HFF-Myc (cell line): ENCODE results near the gene SDK2.

Source experiments
- DNase-seq: peaks from one replicate; pipeline ENCODE4 v3.0.0-alpha.2; 2011; ENCODE audit warnings: low read depth; ENCODE audit errors: extremely low read depth
- H3K4me3 ChIP-seq: replicated peaks from 2 replicates; pipeline ENCODE4 v1.5.1; 2011; ENCODE audit warnings: low read depth, mild to moderate bottlenecking, control low read depth, low read length
- TF ChIP-seq, protein P1 (sequence below): IDR thresholded peaks from 2 replicates; pipeline ENCODE4 v1.5.1; 2012; ENCODE audit warnings: mild to moderate bottlenecking, low read depth, low read length, control low read depth; ENCODE audit errors: missing control alignments

The SDK2 gene

DNA sequence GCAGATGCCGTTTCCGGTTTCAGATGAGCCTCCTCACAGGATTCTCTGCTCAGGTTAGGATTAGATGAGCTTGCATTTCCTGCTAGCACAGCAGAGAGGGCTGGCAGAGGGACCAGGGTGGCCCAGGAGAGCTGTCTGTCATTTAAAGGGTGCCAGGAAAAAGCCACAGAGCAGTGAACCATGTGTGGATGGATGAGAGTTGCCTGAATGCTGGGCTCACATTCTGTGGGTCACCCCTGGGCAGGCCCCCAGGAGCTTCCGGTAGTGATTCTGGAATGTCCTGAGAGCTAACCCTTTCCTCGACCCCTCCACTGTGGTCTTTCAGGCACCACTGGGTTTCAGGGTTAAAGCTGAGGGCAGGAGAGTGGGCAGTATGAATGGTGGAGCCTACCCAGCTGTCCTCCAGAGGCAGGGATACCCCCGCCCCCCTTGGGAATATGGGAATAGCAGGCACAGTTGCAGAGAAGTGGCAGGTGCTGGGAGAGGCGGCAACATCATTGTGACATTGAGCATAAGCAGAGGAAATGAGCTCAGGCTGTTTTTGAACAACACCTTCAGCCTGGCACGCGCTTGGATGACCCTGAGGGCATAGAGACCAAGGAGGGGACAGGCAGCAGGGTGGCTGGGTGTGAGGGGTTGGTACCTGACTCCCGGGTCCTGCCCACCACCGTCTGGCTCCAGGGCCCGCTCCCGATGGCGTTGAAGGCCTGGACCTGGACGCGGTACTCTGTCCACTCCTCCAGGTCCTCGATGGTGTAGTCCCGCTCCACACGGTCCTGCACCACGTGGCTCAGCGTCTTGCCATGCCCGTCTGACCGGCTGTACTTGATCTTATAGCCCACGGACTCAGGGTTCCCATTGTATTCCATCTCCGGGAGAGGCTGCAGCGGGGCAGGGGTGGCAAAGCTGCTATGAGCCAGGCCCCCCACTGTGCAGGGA, 249.5 kb downstream of the SDK2 start:
- DNase-seq = no peak
- TF ChIP-seq, protein P1, sequence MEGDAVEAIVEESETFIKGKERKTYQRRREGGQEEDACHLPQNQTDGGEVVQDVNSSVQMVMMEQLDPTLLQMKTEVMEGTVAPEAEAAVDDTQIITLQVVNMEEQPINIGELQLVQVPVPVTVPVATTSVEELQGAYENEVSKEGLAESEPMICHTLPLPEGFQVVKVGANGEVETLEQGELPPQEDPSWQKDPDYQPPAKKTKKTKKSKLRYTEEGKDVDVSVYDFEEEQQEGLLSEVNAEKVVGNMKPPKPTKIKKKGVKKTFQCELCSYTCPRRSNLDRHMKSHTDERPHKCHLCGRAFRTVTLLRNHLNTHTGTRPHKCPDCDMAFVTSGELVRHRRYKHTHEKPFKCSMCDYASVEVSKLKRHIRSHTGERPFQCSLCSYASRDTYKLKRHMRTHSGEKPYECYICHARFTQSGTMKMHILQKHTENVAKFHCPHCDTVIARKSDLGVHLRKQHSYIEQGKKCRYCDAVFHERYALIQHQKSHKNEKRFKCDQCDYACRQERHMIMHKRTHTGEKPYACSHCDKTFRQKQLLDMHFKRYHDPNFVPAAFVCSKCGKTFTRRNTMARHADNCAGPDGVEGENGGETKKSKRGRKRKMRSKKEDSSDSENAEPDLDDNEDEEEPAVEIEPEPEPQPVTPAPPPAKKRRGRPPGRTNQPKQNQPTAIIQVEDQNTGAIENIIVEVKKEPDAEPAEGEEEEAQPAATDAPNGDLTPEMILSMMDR = no peak
- H3K4me3 ChIP-seq = no peak overlapping the region

DNA sequence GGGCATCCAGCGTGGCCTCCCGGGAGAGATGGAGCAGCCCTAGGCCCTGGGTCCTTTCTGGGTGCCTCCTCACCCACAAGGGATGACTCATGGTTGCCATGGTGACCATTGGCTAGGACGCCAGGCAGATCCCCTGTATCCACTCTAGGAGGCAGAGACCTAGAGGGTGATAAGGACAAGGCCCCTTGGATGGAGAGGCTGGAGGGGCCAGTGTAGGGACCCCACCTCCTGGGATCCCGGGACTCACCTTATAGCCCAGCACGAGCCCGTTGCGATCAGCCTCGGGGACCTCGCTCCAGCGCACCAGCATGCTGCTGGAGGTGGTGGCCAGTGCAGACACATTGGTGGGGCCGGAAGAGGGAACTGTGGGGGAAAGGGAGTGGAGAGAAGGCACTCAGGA, 250.3 kb downstream of the SDK2 start:
- H3K4me3 ChIP-seq = no peak overlapping the region
- DNase-seq = no peak
- TF ChIP-seq, protein P1 = no peak

DNA sequence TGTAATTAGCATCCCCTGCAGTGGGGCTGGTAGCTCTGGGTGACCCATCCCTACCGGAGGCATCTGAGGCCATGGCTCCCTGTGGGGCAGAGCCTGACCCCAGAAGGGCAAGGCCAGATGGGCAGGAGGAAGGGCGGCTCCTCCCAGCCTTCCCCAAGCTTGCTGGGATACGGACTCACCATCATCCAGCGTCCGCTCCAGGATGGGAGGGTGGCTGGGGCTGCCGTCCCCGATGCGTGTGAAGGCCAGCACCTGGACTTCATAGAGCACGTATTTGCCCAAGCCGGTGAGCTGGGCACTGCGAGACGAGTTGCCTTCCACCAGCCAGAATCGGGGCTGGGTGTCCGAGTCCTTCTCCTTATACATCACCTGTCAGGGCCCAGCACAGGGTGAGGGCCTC, 250.9 kb downstream of the SDK2 start:
- H3K4me3 ChIP-seq = no peak overlapping the region
- DNase-seq = no peak
- TF ChIP-seq, protein P1 = no peak

DNA sequence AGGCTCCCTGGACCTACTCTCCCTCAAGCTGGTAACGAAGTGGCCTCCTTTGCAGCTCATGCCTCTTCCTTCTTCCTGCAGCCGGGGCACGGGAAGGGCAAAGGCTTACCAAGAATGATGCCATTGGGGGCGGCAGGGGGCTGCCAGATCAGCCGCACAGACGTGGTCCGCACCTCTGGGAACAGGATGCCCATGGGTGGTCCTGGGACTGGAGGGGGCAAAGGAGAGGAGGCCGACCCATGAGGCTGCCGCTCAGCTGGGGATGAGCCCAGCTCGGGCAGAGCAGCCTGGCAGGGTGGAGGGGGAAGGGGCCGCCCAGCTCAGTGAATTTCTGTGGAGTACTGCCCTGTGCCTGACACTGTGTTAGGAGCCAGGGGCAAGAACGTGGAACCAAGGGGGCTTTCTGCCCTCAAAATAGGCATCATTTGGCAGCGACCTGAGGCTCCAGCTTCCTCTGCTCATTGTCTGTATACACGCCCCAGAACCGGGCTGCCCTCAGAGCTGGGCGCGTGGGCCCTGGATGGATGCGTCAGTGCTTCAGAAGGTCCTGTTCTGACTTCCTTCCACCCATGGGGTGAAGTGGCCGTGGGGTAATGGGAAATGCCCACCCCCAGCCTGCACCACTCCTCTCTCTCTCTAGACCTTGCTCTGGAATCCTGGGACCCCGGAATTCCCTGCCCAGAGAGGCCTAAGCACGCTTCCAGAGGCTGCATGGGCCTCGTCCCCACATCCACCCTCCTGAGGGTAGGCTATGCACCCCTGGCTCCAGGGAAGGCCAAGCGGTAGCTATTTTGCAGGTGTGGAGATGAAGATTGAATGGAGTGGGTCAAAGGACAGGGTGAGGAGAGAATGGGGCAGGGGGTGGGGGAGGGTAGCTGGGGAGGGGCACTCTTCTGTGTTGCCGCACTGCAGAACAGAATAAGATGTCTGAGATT, 252.6 kb downstream of the SDK2 start:
- H3K4me3 ChIP-seq = no peak overlapping the region
- TF ChIP-seq, protein P1 = no peak
- no peak for DNase-seq

DNA sequence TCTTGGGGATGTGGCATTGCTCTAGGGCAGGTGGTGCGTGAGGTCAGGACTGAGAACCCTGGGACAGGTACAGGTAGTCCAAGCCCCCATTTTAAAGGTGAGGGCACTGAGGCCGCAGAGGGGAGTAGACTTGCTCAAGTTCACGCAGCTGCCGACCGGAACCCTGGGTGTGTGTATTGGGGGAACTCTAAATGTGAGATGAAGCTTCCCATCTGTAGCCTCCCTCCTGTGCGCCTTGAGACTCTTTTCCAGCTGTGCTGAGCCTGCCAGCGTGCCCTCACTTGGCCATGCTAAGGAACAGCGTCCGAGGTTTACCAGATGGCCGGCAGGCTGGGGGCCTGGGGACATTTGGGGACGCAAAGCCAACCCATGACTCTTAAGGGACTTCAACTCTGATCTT, 253.4 kb downstream of the SDK2 start:
- H3K4me3 ChIP-seq = no peak overlapping the region
- TF ChIP-seq, protein P1 = no peak
- DNase-seq = no peak

DNA sequence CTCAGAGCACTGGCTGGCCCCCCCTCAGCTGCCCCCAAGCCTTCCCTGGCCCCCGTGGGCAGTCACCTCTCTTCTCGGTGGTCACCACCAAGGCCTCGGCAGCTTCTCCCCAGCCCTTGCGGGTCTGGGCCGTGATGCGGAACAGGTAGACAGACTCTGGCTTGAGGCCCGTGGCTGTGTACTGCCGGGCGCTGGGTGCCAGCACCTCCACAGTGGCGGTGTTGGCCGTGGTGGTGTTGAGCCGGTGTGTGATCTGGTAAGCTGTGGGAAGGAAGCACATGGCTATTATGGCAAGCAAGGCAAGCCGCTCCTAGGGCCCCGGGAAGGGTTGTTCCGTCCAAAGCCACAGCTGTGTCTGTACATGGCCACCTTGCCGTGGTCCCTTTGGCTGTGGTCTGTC, 254.0 kb downstream of the SDK2 start:
- no peak overlapping the region for H3K4me3 ChIP-seq
- DNase-seq = no peak
- TF ChIP-seq, protein P1 = no peak
